GM12872 (cell line): ENCODE data around the gene PCMTD2.

Source experiments
- CTCF ChIP-seq: IDR thresholded peaks from 3 replicates; pipeline ENCODE4 v1.5.1; 2011; ENCODE audit warnings: low read depth, mild to moderate bottlenecking, low read length, moderate library complexity; ENCODE audit not compliant: insufficient read depth

Gene PCMTD2

GRCh38 chr20:64255361-64256281, at the start of gene PCMTD2:
Gene PCMTD2, plus strand, starts transcription at chr20:64255748. Its CDS starts 4,218 bp downstream, at chr20:64259966.
- no peak for TF ChIP-seq CTCF

GRCh38 chr20:64206614-64207013, 48.9 kb upstream of the PCMTD2 start:
- TF ChIP-seq CTCF: no peak

GRCh38 chr20:64207641-64208590, 47.6 kb upstream of the PCMTD2 start:
- no peak for TF ChIP-seq CTCF

- TF ChIP-seq CTCF: no peak
Measured at GRCh38 chr20:64209148-64209547, 46.4 kb upstream of the PCMTD2 start.

GRCh38 chr20:64210656-64211369, 44.7 kb upstream of the PCMTD2 start:
- TF ChIP-seq CTCF: no peak

GRCh38 chr20:64211874-64212658, 43.5 kb upstream of the PCMTD2 start:
- TF ChIP-seq CTCF: no peak
